ENCODE results near the gene MCTP1.

DNA sequence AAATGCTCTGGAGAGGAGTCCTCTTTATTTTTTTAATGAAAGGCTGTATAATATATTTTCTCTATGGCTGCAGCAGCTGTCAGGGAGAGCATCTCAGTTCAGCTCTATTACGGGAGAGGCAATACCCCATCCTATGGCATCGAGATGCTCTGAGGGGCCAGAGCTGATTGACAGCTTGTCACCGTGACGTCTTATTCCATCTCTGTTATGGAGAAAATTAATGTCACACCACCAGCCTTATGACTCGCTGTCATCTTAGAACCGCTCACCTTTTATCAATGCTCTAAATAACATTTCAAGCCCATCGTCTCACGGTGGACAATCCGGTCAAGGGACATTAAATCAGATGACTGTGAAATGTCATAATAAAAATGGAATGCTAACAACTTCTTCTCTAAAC lies 392.9 kb downstream of the MCTP1 start:
- TF ChIP-seq POLR2A (IDR thresholded peaks at IDR 0.05) = no peak
- TF ChIP-seq, protein P1, sequence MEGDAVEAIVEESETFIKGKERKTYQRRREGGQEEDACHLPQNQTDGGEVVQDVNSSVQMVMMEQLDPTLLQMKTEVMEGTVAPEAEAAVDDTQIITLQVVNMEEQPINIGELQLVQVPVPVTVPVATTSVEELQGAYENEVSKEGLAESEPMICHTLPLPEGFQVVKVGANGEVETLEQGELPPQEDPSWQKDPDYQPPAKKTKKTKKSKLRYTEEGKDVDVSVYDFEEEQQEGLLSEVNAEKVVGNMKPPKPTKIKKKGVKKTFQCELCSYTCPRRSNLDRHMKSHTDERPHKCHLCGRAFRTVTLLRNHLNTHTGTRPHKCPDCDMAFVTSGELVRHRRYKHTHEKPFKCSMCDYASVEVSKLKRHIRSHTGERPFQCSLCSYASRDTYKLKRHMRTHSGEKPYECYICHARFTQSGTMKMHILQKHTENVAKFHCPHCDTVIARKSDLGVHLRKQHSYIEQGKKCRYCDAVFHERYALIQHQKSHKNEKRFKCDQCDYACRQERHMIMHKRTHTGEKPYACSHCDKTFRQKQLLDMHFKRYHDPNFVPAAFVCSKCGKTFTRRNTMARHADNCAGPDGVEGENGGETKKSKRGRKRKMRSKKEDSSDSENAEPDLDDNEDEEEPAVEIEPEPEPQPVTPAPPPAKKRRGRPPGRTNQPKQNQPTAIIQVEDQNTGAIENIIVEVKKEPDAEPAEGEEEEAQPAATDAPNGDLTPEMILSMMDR (IDR thresholded peaks at IDR 0.05) = no peak
